ENCODE measurements around the gene AGRN. TPM values are rescaled to one million over a fixed set of nuclear protein-coding genes. Genes with fewer than 3 reads are reported as not detected.
"Not testable (repeated sequence)": the region's sequence is repeated elsewhere in the genome, so short reads cannot be mapped to it uniquely, and the experiment has no call there.

The AGRN gene
- total RNA-seq, 1 donor: 3.8 TPM

DNA sequence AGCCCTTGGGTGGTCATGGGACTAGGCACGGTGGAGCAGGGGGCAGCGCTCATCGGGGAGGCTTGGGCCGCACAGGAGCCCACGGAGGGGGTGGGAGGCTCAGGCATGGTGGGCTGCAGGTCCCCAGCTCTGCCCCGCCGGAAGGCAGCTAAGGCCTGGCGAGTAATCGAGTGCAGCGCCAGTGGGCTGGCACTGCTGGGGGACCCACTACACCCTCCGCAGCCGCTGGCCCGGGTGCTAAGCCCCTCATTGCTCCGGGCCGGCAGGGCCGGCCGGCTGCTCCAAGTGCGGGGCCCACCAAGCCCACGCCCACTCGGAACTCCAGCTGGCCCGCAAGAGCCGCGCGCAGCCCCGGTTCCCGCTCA, 1.6 kb upstream of the AGRN start:
- DNase-seq (ENCODE audit: low read depth in 2 of 3, low spot score in 2 of 3): not testable (repeated sequence)

DNA sequence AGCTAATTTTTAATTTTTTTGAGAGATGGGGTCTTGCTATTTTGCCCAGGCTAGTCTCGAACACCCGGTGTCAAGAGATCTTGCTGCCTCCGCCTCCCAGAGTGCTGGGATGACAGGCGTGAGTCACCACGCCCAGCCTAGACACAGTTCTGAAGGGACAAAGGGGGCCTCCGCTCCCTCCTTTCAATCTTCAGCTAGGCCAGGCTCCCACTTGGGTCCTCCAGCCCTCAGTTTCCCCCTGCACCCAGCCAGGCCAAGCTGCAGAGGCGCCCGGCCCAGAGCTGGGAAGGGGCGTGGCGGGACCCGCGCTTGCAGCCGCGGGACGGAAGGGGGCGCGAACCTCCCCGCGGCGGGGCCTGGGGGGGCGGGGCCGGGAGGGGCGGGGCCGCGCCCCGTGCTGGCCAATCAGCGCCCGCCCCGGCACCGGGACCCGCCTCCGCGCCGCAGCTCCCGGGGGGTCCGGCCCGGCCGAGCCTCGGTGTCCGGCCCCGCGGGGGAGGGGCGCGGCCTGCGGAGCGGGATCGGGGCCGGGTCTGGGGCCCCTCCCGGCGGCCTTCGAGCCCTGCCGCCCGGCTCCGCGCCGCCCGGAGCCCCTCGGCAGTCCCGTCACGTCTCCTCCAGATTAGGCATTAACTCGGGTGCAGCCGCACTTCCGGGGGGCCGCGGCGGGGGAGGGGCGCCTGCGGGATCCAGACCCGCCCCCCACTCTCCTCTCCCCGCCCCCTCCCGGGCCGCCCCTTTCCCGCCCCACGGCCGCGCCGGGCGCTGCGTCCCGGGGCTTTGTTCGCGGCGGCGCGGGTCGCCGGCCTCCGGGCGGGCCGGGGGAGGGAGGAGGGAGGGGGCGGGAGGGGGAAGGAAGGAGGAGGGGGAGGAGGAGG, 559 bp upstream of the AGRN start:
- DNase-seq (ENCODE audit: low read depth in 2 of 3, low spot score in 2 of 3): peak; percentile 62 to 74 (median 67)

DNA sequence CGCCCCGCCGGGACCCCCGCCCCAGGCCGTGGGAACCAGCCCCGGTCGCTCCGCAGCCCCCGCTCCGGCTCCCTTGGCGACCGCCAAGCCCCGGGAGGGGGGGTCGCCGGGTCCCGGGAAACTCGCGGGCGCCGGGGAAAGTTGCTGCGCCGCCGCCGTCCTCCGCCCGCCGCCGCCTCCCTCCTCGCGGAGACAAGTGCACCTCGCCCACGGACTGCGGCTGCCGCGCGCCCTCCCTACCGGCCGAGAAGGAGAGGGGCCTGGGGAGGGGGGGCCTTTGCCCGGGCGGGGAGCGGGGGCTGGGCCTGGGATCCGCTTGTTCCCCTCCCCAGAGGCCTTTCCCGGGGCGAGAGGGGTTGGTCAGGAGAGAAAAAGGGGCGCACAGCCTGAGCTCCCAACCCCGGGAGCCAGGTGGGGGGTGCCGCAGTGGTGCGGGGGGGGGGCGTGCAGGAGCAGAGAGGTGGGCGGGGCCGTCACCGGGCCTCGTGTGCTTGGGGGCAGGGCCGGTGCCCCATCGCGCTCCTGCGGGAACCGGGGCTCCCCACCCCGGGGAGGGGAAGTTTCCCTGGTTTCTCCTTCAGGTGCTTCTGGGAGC, 592 bp downstream of the AGRN start:
- peak in 1 of 3 donors; percentile 25 for DNase-seq (ENCODE audit: low read depth in 2 of 3, low spot score in 2 of 3)

GRCh38 chr1:1021010-1021919, 1.3 kb downstream of the AGRN start:
- no peak for DNase-seq (ENCODE audit: low read depth in 2 of 3, low spot score in 2 of 3)

GRCh38 chr1:1021920-1022259, 2.0 kb downstream of the AGRN start:
- DNase-seq (ENCODE audit: low read depth in 2 of 3, low spot score in 2 of 3): no peak

- no peak for DNase-seq (ENCODE audit: low read depth in 2 of 3, low spot score in 2 of 3)
Measured at GRCh38 chr1:1022302-1023009, 2.5 kb downstream of the AGRN start.

DNA sequence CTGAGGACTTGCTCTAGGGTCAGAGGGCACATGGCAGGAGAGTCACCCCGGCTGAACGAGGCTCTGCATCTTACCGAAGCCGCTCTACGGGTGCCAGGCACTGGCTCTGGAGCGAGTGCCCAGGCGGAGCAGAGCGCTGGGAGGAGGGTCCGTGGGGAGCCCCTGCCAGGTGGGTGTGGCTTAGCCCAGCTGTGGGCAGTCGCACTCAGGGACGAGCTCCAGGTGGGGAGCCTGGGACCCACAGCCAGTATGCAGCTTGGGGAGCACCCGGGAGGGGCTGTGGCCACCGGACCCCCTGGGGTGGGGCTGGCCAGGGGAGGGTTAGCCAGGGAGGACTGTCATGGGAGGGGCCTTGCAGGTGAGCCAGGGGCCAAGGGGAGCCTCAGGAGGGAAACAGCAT, 3.8 kb downstream of the AGRN start:
- no peak for DNase-seq (ENCODE audit: low read depth in 2 of 3, low spot score in 2 of 3)

GRCh38 chr1:1024149-1024770, 4.3 kb downstream of the AGRN start:
- DNase-seq (ENCODE audit: low read depth in 2 of 3, low spot score in 2 of 3): no peak

DNA sequence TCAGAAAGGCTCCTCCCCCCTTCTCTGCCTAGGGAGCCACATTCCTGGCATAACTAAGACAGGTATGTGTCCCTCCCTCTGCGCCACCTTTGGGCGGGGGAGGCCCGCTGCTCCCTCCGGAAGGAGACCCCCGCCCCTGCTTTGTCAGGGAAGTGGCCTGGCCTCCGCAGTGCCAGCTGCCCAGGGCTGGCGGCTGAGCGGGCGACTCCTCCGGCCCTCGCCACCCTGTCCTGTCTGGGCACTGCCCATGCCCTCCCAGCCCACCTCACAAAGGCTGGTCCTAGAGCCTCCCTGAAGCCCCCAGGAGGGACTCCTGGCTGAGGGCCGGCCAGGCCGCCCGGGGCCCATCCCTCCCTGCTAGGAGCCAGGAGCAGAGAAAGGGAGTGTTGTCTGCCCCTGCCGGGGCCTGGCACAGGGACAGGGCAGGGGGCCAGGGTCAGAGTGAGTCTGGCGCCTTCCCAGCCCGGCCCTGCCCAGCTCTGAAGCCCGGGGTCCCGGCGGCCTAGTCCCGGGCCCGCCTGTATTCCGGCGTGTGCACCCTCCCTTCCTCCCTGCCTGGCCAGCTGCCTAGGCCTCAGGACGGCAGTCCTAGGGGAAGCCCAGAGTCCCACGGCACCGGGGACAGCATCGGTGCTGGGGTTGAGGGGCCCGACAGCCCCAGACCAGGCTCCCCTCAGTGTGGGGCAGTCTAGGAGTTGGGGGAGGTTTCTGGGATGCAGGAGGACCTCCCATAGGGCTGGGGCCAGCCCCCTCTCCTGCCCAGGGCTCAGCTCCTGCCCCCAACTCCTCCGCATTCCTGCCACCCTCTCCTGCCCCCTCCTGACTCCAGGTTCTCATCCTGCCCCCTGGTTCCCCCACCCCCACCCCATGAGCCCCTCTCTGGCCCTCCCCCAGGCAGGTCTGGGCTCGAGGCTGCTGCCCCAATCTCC, 5.1 kb downstream of the AGRN start:
- DNase-seq (ENCODE audit: low read depth in 2 of 3, low spot score in 2 of 3): no peak

DNA sequence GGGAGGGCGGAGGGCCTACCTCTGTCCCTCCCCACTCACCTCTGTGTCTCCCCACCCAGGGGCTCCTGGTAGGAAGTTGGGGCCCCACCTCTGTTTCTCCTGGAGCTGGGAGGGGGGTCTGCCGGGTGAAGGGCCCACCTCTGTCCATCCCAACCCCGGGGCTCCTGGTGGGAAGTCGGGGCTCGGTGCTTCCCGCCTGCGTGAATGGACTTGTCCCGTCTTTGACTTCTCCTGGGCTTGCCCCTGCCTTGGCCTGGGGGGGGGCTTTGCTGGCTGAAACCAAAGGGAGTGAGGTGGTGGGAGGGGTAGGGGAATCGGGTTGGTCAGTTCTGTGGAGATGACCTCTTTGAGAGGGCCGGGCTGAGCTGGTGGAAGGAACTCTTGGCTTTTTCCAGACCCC, 5.8 kb downstream of the AGRN start:
- no peak for DNase-seq (ENCODE audit: low read depth in 2 of 3, low spot score in 2 of 3)

DNA sequence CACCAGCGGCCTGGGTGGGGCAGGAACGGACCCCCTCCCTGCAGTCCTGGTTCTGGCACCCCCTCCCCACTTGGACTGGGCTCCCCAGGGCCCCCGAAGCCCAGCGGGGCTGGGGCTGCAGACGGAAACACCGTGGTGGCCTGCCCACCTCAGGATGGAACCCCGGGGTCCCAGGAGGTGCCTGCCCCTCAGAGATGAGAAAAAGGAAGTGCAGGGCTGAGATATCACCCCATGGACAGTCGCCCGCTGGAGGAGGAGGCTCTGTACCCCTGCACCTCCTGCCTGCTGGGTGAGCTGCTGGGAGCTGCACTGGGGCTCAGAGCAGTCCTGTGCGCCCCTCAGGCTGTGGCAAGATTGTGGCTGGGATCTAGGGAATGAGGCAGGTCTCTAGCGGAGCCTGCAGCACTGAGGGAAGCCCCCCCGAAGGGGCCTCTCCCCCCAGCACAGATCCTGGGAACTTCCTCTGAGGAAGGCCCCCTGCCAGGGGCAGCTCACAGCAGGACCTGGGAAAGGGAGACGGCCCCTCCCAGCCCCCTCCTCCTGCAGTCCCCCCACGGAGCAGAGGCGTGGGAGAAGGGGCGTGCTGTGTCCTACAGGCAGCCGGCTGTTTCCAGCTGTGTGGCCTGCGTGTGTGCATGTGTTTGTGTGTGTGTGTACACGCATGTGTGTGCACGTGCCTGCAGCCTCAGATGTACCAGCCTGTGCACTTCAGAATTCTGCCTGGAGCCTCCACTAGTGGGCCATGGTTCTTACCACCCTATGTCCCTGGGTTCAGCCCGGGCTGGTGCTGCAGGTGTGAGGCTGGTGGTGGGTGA, 6.9 kb downstream of the AGRN start:
- no peak for DNase-seq (ENCODE audit: low read depth in 2 of 3, low spot score in 2 of 3)

DNA sequence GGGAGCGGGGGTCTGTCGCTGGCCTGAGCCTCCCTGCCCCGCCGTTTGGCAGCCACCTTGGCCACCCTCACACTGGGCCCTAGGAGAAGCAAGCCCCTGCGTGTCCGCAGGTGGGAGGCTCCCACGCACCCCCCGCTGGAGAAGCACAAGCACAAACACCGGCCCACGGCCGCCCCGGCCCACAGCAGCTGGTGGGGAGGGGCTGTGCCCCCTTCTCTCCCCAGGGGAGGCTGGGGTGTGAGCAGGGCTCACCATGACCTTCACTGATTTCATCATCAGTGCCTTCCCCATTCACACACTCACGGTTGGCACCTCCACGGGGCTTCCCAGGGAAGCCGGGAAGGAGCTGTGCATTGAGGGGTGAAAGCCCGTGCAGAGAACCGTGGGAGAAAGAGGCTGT, 7.9 kb downstream of the AGRN start:
- DNase-seq (ENCODE audit: low read depth in 2 of 3, low spot score in 2 of 3): no peak

DNA sequence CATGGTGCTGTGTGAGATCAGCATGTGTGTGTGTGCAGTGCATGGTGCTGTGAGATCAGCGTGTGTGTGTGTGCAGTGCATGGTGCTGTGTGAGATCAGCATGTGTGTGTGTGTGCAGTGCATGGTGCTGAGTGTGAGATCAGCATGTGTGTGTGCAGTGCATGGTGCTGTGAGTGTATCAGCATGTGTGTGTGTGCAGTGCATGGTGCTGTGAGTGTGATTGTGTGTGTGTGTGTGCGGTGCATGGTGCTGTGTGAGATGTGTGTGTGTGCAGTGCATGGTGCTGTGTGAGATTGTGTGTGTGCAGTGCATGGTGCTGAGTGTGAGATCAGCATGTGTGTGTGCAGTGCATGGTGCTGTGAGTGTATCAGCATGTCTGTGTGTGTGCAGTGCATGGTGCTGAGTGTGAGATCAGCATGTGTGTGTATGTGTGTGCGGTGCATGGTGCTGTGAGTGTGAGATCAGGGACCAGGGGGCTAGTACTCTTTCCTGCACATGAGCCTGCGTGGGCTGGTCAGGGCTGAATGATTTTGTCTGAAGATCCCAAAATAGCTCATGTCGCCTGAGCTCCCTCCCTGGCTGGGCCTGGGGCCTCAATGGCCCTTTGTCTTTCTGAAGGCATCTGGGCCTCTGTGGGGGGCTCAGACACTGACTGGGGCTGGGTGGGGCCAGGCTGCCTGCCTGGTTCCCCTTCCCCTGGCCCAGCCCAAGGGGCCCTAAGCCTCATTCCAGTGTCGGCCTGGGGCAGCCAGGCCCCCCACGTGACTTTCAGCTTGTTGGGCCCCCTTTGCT, 11.1 kb downstream of the AGRN start:
- DNase-seq (ENCODE audit: low read depth in 2 of 3, low spot score in 2 of 3): not testable (repeated sequence)

- no peak for DNase-seq (ENCODE audit: low read depth in 2 of 3, low spot score in 2 of 3)
Measured at GRCh38 chr1:1031659-1032235, 11.8 kb downstream of the AGRN start.

- peak in 1 of 3 donors; percentile 44 for DNase-seq (ENCODE audit: low read depth in 2 of 3, low spot score in 2 of 3)
Measured at GRCh38 chr1:1032424-1032823, 12.5 kb downstream of the AGRN start.

GRCh38 chr1:1033009-1033587, 13.2 kb downstream of the AGRN start:
- peak; percentile 64 to 91 (median 90) for DNase-seq (ENCODE audit: low read depth in 2 of 3, low spot score in 2 of 3)

All from hematopoietic multipotent progenitor cell (in vitro differentiated cells).